Stimulated activated naive B cell treated with anti-CD40 and anti-IgM and Interleukin-4, amounts not matched to agents 10 μg/mL and 1 μg/mL and 100 μg/mL, for 72 hours (primary cell): ENCODE data around the gene CA11.

ENCODE experiments used
- ATAC-seq, 2 donors: fragments of 150-1000 bp; cut with Tn5 transposase; replicated peaks; 2 replicates each; pipeline ENCODE4 v1.10.0; 2021; ENCODE audit warnings: moderate library complexity in 1 of 2
- DNase-seq: peaks from one replicate; pipeline ENCODE4 v3.0.0; 2021
- H3K27ac Mint-ChIP-seq: one replicate; pipeline ENCODE4 v1.8.0; 2022; ENCODE audit warnings: mild to moderate bottlenecking, mixed read lengths
- H3K27me3 Mint-ChIP-seq, 2 donors: one replicate each; pipeline ENCODE4 v1.8.0; 2022; ENCODE audit warnings: mixed read lengths in 2 of 2
- H3K36me3 Mint-ChIP-seq, 2 donors: one replicate each; pipeline ENCODE4 v1.8.0; 2022; ENCODE audit warnings: mixed read lengths in 2 of 2, mild to moderate bottlenecking in 1 of 2
- H3K4me1 Mint-ChIP-seq, 2 donors: one replicate each; pipeline ENCODE4 v1.8.0; 2022; ENCODE audit warnings: mixed read lengths in 2 of 2, mild to moderate bottlenecking in 1 of 2
- H3K4me3 Mint-ChIP-seq, 2 donors: one replicate each; pipeline ENCODE4 v1.8.0; 2022; ENCODE audit warnings: mild to moderate bottlenecking in 2 of 2, mixed read lengths in 2 of 2, moderate library complexity in 1 of 2
- H3K9me3 Mint-ChIP-seq, 2 donors: one replicate each; pipeline ENCODE4 v1.8.0; 2022; ENCODE audit warnings: mixed read lengths in 2 of 2, mild to moderate bottlenecking in 1 of 2

CA11 gene

DNA sequence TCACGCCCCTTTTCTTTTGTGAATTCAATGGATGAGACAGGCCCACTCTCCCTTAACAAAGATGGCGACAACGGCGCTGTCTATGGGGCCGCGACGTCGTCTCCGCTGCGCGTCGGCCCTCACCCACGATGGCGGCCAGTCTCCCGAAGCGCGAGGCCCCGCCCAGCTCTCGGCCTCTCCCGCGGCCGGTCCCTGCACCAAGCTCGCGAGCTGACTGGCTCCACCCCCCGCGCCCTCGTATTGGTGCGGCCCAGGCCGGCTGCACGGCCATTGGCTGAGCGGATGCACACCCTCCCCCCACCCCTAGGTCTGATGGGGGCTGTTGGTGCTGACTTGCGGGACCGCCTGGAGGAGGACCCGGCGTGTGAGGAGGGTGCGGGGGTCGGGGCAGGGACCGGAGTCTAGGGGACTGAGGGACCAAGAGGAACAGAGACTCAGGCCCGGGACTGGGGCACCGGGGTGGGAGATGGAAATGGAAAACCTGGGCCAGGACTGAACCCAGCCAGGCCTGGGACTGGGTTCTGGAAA, 21.9 kb downstream of the CA11 start:
- peak; percentile 95 for DNase-seq
- Mint-ChIP-seq H3K27ac (peak overlapping the region; percentile 94), H3K9me3 (no peaks in the 10 kb centered on the region), H3K36me3 (peaks cover 21 to 29% of the 10 kb centered on the region in 2 donors), H3K4me3 (peak overlapping the region; percentile 87), H3K4me1 (peaks cover 48 to 69% of the 10 kb centered on the region in 2 donors), H3K27me3 (no peaks in the 10 kb centered on the region)
- peak; percentile 78 to 81 for ATAC-seq

- Mint-ChIP-seq H3K9me3 (no peaks in the 10 kb centered on the region), H3K36me3 (peaks cover 24 to 30% of the 10 kb centered on the region in 2 donors), H3K27ac (peak overlapping the region; percentile 94), H3K4me3 (peak overlapping the region; percentile 87), H3K27me3 (no peaks in the 10 kb centered on the region), H3K4me1 (peaks cover 48 to 72% of the 10 kb centered on the region in 2 donors)
- DNase-seq (no peak), ATAC-seq (no peak)
Observed at GRCh38 chr19:48623556-48624066, 22.4 kb downstream of the CA11 start.

DNA sequence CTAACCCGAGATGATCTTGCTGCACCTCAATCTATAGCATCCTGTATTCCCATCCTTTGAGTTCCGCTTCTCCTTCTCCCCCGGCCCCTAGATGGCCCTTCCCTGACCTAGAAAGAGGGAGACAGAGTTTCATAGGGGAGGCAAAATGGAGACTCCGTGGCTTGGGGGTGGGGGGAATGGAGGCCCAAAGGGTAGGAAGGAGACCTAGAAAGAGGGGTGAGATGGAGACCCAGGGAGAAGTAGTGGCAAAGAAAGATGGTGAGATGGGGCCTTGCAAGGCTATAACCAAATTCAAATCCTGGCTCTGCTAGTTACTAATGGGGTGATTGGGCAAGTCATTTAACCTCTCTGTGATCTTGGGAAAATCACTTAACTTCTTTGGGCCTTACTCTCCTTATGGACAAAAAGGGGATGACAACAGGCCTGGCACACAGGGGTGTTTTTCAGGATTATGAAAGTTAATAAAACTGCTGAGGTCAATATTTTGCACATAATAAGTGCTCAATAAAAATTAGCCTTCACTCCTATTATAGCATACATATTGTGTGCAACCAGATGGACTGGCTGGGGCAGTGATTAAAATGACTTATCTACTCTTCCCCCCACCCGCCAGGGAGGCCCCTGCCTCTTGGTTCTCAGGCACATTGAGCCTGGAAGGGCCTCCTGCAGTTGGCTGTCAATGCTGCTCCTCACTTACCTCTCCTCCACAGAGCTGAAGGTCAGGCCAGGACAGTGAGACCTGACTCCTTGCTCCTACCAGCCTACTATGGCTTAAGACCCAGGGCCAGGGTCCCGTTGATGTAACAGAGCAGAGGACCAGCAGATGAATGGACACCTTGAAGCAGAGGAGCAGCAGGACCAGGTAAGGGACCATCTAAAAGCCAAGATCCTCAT, 26.0 kb downstream of the CA11 start:
- Mint-ChIP-seq H3K27me3 (no peaks in the 10 kb centered on the region), H3K36me3 (peaks cover 55 to 63% of the 10 kb centered on the region in 2 donors), H3K4me1 (peaks cover 46 to 80% of the 10 kb centered on the region in 2 donors), H3K27ac (peak overlapping the region; percentile 100), H3K4me3 (peak overlapping the region; percentile 89 to 99), H3K9me3 (no peaks in the 10 kb centered on the region)
- ATAC-seq (no peak), DNase-seq (no peak)

DNA sequence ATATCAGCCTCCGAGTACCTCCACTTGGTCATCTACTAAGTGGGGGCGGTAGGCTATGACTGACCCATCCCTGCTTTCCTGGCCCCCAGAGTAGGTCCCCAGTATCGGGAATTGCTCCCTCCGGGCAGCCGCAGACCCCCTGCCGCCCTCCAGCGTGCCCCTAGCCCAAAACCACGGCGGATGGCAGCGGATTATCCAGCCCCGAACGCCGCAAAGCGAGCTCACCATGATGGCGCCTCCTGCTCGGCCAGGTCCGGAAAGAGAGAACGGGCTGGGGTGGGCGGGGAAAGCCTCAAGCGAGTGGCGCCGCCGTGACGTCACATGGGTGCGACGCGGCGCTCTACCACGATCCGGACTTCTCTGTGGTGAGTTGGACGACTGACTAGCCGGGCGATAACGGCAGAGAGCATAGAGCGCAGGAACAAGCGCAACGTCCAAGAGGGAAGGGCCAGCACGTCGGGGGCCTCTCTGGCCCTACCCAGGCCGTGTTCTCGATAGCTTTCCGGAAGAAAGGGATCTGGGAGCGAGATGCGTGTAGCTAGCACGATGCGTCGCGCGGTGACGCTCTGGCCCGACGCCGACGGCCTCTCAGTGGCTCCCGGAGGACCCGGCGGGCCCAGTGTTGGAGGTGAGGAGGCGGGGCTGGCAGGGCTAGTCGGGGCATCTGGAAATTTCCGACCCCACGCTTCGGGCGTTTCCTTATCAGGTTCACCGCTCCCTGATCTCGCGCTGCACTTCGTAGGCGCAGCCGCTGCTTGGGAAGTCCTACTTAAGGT, 26.9 kb downstream of the CA11 start, which contains the start of the genes RPL18 and SPHK2:
Gene RPL18 (minus strand): TSS at position 263 of the 776 bp plus-strand sequence. CDS start 35 bp downstream, at position 228.
Gene SPHK2 (plus strand): TSS at position 591 of the 776 bp plus-strand sequence. CDS start 1,009 bp downstream, outside the sequence.
- Mint-ChIP-seq H3K4me1 (peaks cover 44 to 72% of the 10 kb centered on the region in 2 donors), H3K4me3 (peak within 1 kb of the TSS; percentile 89 to 99), H3K27ac (peak within 1 kb of the TSS; percentile 100), H3K9me3 (no peaks in the 10 kb centered on the region), H3K36me3 (peaks cover 58 to 70% of the 10 kb centered on the region in 2 donors), H3K27me3 (no peaks in the 10 kb centered on the region)
- ATAC-seq (peak; percentile 86 to 89), DNase-seq (peak; percentile 98)

DNA sequence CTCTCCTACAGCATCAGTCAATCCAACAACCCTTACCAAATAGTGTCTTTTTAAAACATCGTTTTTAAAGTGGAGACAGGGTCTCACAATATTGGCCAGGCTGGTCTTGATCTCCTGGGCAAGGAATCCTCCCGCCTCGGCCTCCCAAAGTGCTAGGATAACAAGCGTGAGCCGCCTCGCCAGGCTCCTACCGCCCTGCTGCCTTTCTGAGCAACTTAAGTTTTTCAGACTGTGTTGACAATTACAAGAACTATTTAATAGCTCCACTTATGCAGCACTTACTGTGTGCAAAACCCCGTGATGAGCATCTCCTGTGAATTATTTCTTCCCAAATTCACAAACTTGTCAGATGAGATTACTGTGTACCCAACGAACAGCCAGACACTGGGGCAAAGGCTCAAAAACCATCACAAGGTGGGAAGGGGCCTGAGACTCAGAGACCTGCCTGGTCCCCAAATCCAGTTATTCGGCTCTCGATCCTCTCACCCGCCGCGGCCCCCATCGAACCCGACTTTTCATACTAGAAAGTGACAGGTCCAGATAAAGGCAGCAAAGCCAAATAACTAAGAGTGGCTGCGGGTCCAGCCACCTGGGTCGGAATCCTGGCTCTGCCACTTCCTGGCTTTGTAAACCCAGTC, 27.6 kb downstream of the CA11 start:
- Mint-ChIP-seq H3K9me3 (no peaks in the 10 kb centered on the region), H3K4me1 (peaks cover 44 to 65% of the 10 kb centered on the region in 2 donors), H3K36me3 (peaks cover 58 to 71% of the 10 kb centered on the region in 2 donors), H3K27me3 (no peaks in the 10 kb centered on the region), H3K27ac (peak overlapping the region; percentile 100), H3K4me3 (peak overlapping the region; percentile 89 to 99)
- DNase-seq (no peak), ATAC-seq (no peak)

DNA sequence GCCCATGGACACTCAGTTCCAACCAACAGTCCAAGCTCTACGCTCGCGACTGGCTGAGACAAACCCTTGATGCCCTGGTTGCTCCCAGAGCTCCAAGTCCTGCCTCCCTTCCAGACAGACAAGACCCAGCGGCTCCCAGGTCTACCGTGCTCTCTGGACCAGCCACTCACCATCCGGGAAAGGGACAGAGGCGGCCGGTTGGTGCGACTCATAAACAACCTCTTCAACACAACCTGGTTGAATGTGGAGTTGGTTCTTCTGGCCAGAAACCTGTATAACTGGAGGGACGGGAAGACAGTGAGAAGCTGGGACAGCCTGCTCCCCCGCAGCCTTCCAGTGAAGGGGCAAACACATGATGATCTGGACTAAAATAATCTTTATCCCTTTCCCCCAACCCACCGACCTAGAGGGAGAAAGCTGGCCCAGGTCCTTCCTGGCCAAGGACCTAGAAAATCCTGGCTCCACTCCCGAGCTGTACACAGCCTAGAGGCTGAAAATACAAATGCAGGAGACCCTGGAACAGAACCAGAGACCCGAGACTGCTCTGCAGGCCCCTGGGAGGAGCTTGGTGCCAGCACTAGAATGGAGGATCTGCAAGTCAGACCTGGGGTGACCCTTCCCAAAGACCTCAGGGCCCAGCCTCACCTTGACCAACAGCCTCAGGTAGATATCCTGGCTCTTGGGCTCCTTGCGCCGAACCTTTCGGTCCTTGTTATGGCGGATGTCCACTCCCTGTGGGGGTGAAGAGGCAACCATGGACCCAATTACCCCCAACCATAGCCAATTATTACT, 28.6 kb downstream of the CA11 start:
- Mint-ChIP-seq H3K27me3 (no peaks in the 10 kb centered on the region), H3K27ac (peak overlapping the region; percentile 100), H3K4me3 (peak overlapping the region; percentile 89 to 99), H3K4me1 (peaks cover 41 to 56% of the 10 kb centered on the region in 2 donors), H3K9me3 (no peaks in the 10 kb centered on the region), H3K36me3 (peaks cover 56 to 67% of the 10 kb centered on the region in 2 donors)
- no peak for DNase-seq
- ATAC-seq, result no peak

GRCh38 chr19:48616491-48617056, 29.4 kb downstream of the CA11 start:
- ATAC-seq (no peak), DNase-seq (no peak)
- H3K4me1 Mint-ChIP-seq, result peaks cover 37 to 49% of the 10 kb centered on the region in 2 donors
- H3K27ac Mint-ChIP-seq, result peak overlapping the region; percentile 92
- H3K9me3 Mint-ChIP-seq, result no peaks in the 10 kb centered on the region
- H3K36me3 Mint-ChIP-seq, result peaks cover 60 to 70% of the 10 kb centered on the region in 2 donors
- peak overlapping the region; percentile 89 to 99 for H3K4me3 Mint-ChIP-seq
- no peaks in the 10 kb centered on the region for H3K27me3 Mint-ChIP-seq

DNA sequence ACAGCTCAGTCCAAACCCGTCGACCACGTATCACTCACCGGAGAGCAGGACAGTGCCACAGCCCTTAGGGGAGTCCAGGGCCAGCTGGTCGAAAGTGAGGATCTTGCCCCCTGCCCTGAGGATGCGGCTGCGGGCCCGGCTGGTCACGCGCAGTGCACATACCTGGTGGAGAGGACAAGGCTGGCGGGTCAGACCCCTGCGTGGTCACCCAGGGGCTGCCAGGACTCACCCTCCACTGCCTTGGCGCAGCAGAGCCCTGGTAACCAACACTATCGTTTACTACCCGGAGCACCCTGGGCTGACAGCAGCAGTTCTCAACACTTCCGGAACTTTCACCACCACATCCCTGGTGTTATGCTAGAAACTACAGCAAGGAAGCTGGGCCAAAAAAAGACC, 29.9 kb downstream of the CA11 start:
- no peaks in the 10 kb centered on the region for H3K9me3 Mint-ChIP-seq
- peak overlapping the region; percentile 89 to 99 for H3K4me3 Mint-ChIP-seq
- H3K4me1 Mint-ChIP-seq, result peaks cover 34 to 45% of the 10 kb centered on the region in 2 donors
- ATAC-seq (no peak), DNase-seq (no peak)
- peak overlapping the region; percentile 92 for H3K27ac Mint-ChIP-seq
- peaks cover 56 to 66% of the 10 kb centered on the region in 2 donors for H3K36me3 Mint-ChIP-seq
- H3K27me3 Mint-ChIP-seq, result no peaks in the 10 kb centered on the region

GRCh38 chr19:48615231-48616040, 30.6 kb downstream of the CA11 start:
- peaks cover 37 to 45% of the 10 kb centered on the region in 2 donors for H3K4me1 Mint-ChIP-seq
- no peaks in the 10 kb centered on the region for H3K27me3 Mint-ChIP-seq
- ATAC-seq (no peak), DNase-seq (no peak)
- H3K27ac Mint-ChIP-seq, result peak overlapping the region; percentile 92
- peak overlapping the region; percentile 48 to 70 for H3K4me3 Mint-ChIP-seq
- no peaks in the 10 kb centered on the region for H3K9me3 Mint-ChIP-seq
- peaks cover 56 to 70% of the 10 kb centered on the region in 2 donors for H3K36me3 Mint-ChIP-seq

- Mint-ChIP-seq H3K9me3 (no peaks in the 10 kb centered on the region), H3K36me3 (peaks cover 55 to 68% of the 10 kb centered on the region in 2 donors), H3K27ac (peak within 1 kb of the TSS; percentile 92), H3K27me3 (no peaks in the 10 kb centered on the region), H3K4me3 (peak within 1 kb of the TSS; percentile 48 to 99), H3K4me1 (peaks cover 31 to 38% of the 10 kb centered on the region in 2 donors)
- ATAC-seq, result no peak
- DNase-seq, result no peak
Observed at GRCh38 chr19:48614436-48615230, 31.4 kb downstream of the CA11 start, which contains the start of gene FAM83E. Gene FAM83E (minus strand): TSS chr19:48615076. CDS start chr19:48613372, 1,704 bp downstream.

DNA sequence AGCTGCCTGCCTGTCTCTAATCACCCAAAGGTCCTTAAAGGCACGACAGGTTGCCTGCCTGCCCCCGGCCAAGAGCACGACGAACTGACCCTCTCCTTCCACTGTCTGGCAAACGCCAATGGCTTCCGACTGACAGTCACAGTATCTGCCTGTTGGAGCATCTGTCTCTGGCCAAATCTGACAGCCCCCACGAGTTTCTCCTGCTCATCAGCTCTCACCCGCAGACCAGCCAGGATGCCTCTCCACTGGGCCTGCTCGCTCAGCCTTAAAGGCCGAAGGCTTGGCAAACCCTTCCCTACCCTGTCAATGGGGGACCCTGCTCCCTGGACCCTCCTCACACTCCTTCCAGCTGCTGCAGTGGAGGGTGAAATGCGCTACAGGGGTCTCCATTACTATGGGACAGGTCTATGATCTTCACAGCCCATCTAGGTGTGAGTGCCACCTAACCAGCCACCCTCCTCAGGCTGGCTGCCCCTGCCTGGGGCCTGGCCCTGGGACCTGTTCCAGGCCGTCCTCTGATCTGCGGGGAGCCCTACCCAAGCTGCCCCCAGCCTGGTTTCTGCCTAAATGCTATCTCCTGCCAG, 32.0 kb downstream of the CA11 start:
- H3K36me3 Mint-ChIP-seq, result peaks cover 52 to 65% of the 10 kb centered on the region in 2 donors
- H3K4me1 Mint-ChIP-seq, result peaks cover 31 to 41% of the 10 kb centered on the region in 2 donors
- DNase-seq, result no peak
- no peaks in the 10 kb centered on the region for H3K9me3 Mint-ChIP-seq
- peak; percentile 6 to 18 for ATAC-seq
- H3K27me3 Mint-ChIP-seq, result no peaks in the 10 kb centered on the region
- H3K27ac Mint-ChIP-seq, result peak overlapping the region; percentile 92
- peak overlapping the region in 1 of 2 donors; percentile 39 for H3K4me3 Mint-ChIP-seq
